HepG2 (cell line): ENCODE results near the gene RNASE9. TPM values are rescaled to one million over a fixed set of nuclear protein-coding genes. Genes with fewer than 3 reads are reported as not detected.

Experiments
- ATAC-seq: fragments of 200-7000 bp; cut with Tn5 transposase; 3 replicates; pipeline ENCODE4 v1.9.1; 2020; ENCODE audit warnings: mild to moderate bottlenecking, moderate library complexity
- BruUV-seq: library from RNA; stranded (reverse); fragments of 400-500 nt; replicated peaks from 2 replicates; lab custom pipeline; 2021; lab: Mats Ljungman, UMichigan
- CTCF ChIA-PET: fragments of 300-600 bp; formaldehyde crosslinking; extraction: SDS; loops from one replicate; lab custom pipeline; 2021; ENCODE audit warnings: low total read pairs, inconsistent platforms, low intra/inter-chr PET ratio; lab: Yijun Ruan, JAX
- POLR2A ChIA-PET: fragments of 350-600 bp; sonication (Branson Sonifier 250); formaldehyde crosslinking; loops from one replicate; lab custom pipeline; 2020; ENCODE audit warnings: antibody characterized with exemption, inconsistent platforms; lab: Yijun Ruan, JAX
- DNase-seq: peaks from one replicate; pipeline ENCODE4 v3.0.0-alpha.2; 2015; ENCODE audit warnings: low spot score
- FAIRE-seq: peaks from 3 replicates; lab custom pipeline; 2011; peaks lifted over from hg19 to GRCh38; lab: Jason Lieb, UNC
- H2AFZ ChIP-seq: one replicate; pipeline ENCODE4 v1.6.1; 2011; ENCODE audit warnings: low read length, inconsistent platforms
- H3K27ac ChIP-seq: fragments of 300-600 bp; 3 replicates; pipeline ENCODE4 v1.8.0; 2011; ENCODE audit warnings: mixed run types, mild to moderate bottlenecking, mixed read lengths, low read length, inconsistent platforms; ENCODE audit not compliant: insufficient read depth; ENCODE audit errors: extremely low read length
- H3K27me3 ChIP-seq, 2 experiments: fragments of 200-600 bp in 1 of 2; 2 replicates in 1 of 2; 3 replicates in 1 of 2; pipeline versions ENCODE4 v1.6.0 to v1.8.0; 2011; ENCODE audit warnings: low read length in 2 of 2, mild to moderate bottlenecking in 2 of 2, moderate library complexity in 2 of 2, inconsistent platforms in 1 of 2; ENCODE audit not compliant: insufficient read depth in 2 of 2, control insufficient read depth in 1 of 2
- H3K36me3 ChIP-seq, 2 experiments: fragments of 200-600 bp in 1 of 2; replicated peaks in 1 of 2; 2 replicates in 1 of 2; 3 replicates in 1 of 2; pipeline versions ENCODE4 v1.5.1 to v1.8.0; 2011; ENCODE audit warnings: low read length in 2 of 2, inconsistent platforms in 1 of 2; ENCODE audit not compliant: insufficient read depth in 2 of 2, control insufficient read depth in 1 of 2
- H3K4me1 ChIP-seq: 2 replicates; pipeline ENCODE4 v1.5.1; 2012; ENCODE audit warnings: low read length, inconsistent platforms; ENCODE audit not compliant: insufficient read depth
- H3K4me2 ChIP-seq: 2 replicates; pipeline ENCODE4 v1.6.0; 2011; ENCODE audit warnings: low read depth, low read length, inconsistent platforms
- H3K4me3 ChIP-seq, 3 experiments: fragments of 200-600 bp in 1 of 3; sonication (generic), shearing (Covaris generic) in 1 of 3; replicated peaks in 1 of 3; 2 replicates each; pipeline ENCODE4 v1.5.1; 2011 to 2016; ENCODE audit warnings: low read length in 3 of 3, inconsistent platforms in 2 of 3, low read depth in 2 of 3, mild to moderate bottlenecking in 2 of 3, control low read depth in 1 of 3, mixed read lengths in 1 of 3; ENCODE audit not compliant: insufficient read depth in 1 of 3
- H3K79me2 ChIP-seq: one replicate; pipeline ENCODE4 v1.6.1; 2011; ENCODE audit warnings: low read length, inconsistent platforms; ENCODE audit not compliant: insufficient read depth
- H3K9ac ChIP-seq: 2 replicates; pipeline ENCODE4 v1.6.0; 2011; ENCODE audit warnings: mild to moderate bottlenecking, low read depth, low read length, inconsistent platforms; ENCODE audit not compliant: insufficient read depth
- H3K9me3 ChIP-seq: 2 replicates; pipeline ENCODE4 v1.5.1; 2012; ENCODE audit warnings: mild to moderate bottlenecking, low read length
- H4K20me1 ChIP-seq: 2 replicates; pipeline ENCODE4 v1.6.0; 2011; ENCODE audit warnings: inconsistent platforms, mild to moderate bottlenecking, low read length, moderate library complexity; ENCODE audit not compliant: insufficient read depth
- HNRNPK ChIP-seq: fragments of 200-400 bp; formaldehyde crosslinking; IDR thresholded peaks from 2 replicates; pipeline ENCODE4 v1.6.1; 2018; ENCODE audit warnings: low read length, low read depth, moderate library complexity, mild to moderate bottlenecking; ENCODE audit not compliant: poor library complexity, severe bottlenecking
- HNRNPUL1 ChIP-seq: fragments of 200-400 bp; formaldehyde crosslinking; IDR thresholded peaks from 2 replicates; pipeline ENCODE4 v1.6.1; 2017; ENCODE audit warnings: low read depth, mild to moderate bottlenecking, low read length, moderate library complexity
- IRF2 ChIP-seq: IDR thresholded peaks from 2 replicates; pipeline ENCODE4 v1.6.1; 2018; ENCODE audit warnings: missing genetic modification reagents, missing compliant biosample characterization
- KDM2A ChIP-seq: sonication (generic); formaldehyde crosslinking; IDR thresholded peaks from 2 replicates; pipeline ENCODE4 v1.4.0; 2020; ENCODE audit warnings: low read depth, missing genetic modification reagents, borderline replicate concordance
- MAFK ChIP-seq, 2 experiments: IDR thresholded peaks in 1 of 2; conservative IDR thresholded peaks in 1 of 2; 2 replicates each; pipeline ENCODE4 v1.6.1; 2011; ENCODE audit warnings: improper control_type of control experiment in 2 of 2, low read length in 2 of 2
- PRPF4 ChIP-seq: fragments of 200-400 bp; formaldehyde crosslinking; IDR thresholded peaks from 2 replicates; pipeline ENCODE4 v1.6.1; 2016; ENCODE audit warnings: low read length, low read depth; ENCODE audit not compliant: poor library complexity, severe bottlenecking
- TOPORS ChIP-seq: sonication (generic); formaldehyde crosslinking; IDR thresholded peaks from 2 replicates; pipeline ENCODE4 v1.8.0; 2023; ENCODE audit warnings: mild to moderate bottlenecking, missing genetic modification reagents
- TSC22D2 ChIP-seq: sonication (generic); formaldehyde crosslinking; IDR thresholded peaks from 2 replicates; pipeline ENCODE4 v1.5.1; 2020; ENCODE audit warnings: missing genetic modification reagents, mild to moderate bottlenecking, borderline replicate concordance
- ZC3H4 ChIP-seq: sonication (generic); formaldehyde crosslinking; IDR thresholded peaks from 2 replicates; pipeline ENCODE4 v1.4.0; 2020; ENCODE audit warnings: missing genetic modification reagents, borderline replicate concordance
- WGBS: methylation state at CpG from one replicate; pipeline ENCODE4 v1.1.6; 2017; ENCODE audit warnings: low lambda C conversion rate; 5-methylcytosine and 5-hydroxymethylcytosine counted together
- in situ Hi-C: cut with HindIII; loops from 2 replicates; pipeline ENCODE4 v1.10.0; 2017; ENCODE audit warnings: low pct_unique_long_range_greater_than_20kb; ENCODE audit not compliant: extremely low pct_ligation_motif_present
- intact Hi-C: fragments of 100-400 bp; cut with micrococcal nuclease; formaldehyde crosslinking; loops from one replicate; pipeline ENCODE4 v1.10.0; 2022; ENCODE audit not compliant: unreplicated experiment
- polyA plus RNA-seq, 8 experiments: library from polyadenylated mRNA; depleted of rRNA in 3 of 8; stranded (reverse) in 7 of 8; unstranded in 1 of 8; fragments of >200 nt; fragmentation: Illumina TruSeq in 4 of 8; extraction: Trizol in 4 of 8; gene quantifications; 2 replicates each; pipeline versions ENCODE4 v1.2.1 to v1.2.3, GENCODE V29; 2011 to 2016; ENCODE audit warnings: low read depth in 4 of 8, missing spikeins in 1 of 8, mixed read lengths in 1 of 8; ENCODE audit not compliant: insufficient read depth in 1 of 8
- total RNA-seq, 5 experiments: library from RNA; depleted of rRNA; stranded (reverse); fragments of >200 nt; fragmentation: Illumina TruSeq; extraction: Trizol; gene quantifications; 2 replicates each; pipeline ENCODE4 v1.2.3, GENCODE V29; 2016; ENCODE audit warnings: low read depth in 1 of 5
- TF ChIP-seq, protein P1 (sequence below): sonication (generic); formaldehyde crosslinking; IDR thresholded peaks from 2 replicates; pipeline ENCODE4 v1.4.0; 2020; ENCODE audit warnings: missing genetic modification reagents, borderline replicate concordance
- TF ChIP-seq, protein P2 (sequence below): sonication (generic); formaldehyde crosslinking; IDR thresholded peaks from 2 replicates; pipeline ENCODE4 v1.8.0; 2022; ENCODE audit warnings: missing genetic modification reagents, mild to moderate bottlenecking, moderate library complexity, borderline replicate concordance
- TF ChIP-seq, protein P3 (sequence below): sonication (generic); formaldehyde crosslinking; IDR thresholded peaks from 2 replicates; pipeline ENCODE4 v1.5.1; 2020; ENCODE audit warnings: mild to moderate bottlenecking, missing genetic modification reagents, moderate library complexity

Gene RNASE9
- total and polyA plus RNA-seq, 2 of the 13 experiments (the other 11 are each of a cell fraction or from before 2014, with no cell fraction given): not detected

DNA sequence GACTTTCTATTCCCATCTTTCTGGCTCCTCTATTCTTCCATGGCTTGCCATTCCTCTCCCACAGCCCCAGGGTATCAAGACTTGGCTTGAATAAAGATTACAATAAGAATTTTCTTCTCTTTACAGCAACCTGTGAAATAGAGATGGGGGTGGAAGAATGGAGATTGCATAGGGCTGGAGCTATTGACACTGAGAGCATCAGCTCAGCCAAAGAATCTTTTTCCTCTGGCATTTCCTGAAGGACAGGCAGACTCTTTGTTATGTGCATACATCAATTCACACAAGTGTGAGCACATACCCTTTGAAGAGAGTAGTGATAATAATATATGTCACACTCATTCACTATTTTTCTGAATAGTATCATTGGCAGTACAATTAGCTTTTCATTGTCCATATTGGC is 22.3 kb upstream of the RNASE9 start (continued):
- TF ChIP-seq, protein P1, sequence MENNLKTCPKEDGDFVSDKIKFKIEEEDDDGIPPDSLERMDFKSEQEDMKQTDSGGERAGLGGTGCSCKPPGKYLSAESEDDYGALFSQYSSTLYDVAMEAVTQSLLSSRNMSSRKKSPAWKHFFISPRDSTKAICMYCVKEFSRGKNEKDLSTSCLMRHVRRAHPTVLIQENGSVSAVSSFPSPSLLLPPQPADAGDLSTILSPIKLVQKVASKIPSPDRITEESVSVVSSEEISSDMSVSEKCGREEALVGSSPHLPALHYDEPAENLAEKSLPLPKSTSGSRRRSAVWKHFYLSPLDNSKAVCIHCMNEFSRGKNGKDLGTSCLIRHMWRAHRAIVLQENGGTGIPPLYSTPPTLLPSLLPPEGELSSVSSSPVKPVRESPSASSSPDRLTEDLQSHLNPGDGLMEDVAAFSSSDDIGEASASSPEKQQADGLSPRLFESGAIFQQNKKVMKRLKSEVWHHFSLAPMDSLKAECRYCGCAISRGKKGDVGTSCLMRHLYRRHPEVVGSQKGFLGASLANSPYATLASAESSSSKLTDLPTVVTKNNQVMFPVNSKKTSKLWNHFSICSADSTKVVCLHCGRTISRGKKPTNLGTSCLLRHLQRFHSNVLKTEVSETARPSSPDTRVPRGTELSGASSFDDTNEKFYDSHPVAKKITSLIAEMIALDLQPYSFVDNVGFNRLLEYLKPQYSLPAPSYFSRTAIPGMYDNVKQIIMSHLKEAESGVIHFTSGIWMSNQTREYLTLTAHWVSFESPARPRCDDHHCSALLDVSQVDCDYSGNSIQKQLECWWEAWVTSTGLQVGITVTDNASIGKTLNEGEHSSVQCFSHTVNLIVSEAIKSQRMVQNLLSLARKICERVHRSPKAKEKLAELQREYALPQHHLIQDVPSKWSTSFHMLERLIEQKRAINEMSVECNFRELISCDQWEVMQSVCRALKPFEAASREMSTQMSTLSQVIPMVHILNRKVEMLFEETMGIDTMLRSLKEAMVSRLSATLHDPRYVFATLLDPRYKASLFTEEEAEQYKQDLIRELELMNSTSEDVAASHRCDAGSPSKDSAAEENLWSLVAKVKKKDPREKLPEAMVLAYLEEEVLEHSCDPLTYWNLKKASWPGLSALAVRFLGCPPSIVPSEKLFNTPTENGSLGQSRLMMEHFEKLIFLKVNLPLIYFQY (CRISPR knock-in tag): no peak
- TF ChIP-seq TOPORS (CRISPR knock-in tag) (no peak), HNRNPK (no peak), TSC22D2 (CRISPR knock-in tag) (no peak)

DNA sequence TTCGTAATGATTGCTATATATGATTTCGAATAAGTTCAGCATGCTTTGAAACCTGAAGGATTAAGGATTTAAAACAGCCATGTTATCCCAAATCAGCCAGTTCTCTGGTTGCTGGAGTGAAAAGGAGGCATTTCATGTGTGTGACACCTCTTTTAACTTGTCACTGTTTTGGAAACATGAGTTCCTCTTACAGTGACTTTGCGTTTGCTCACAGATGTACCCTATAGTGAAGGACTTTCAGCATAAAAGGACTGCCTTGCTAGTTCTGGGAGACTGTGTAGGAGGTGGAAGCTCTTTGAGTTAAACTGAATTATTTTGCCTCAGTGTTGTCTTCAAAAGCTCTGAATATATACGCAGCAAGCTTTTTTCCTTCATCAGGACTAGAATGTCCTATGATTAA is 19.4 kb upstream of the RNASE9 start:
- no peaks in the 10 kb centered on the region for H3K79me2 ChIP-seq
- no peak for ATAC-seq
- 23% methylated on average over 4 of the region's 4 CpGs for WGBS
- H3K36me3 ChIP-seq: no peaks in the 10 kb centered on the region
- intact Hi-C loops: no loop called here
- H3K9me3 ChIP-seq: no peaks in the 10 kb centered on the region
- H4K20me1 ChIP-seq: no peaks in the 10 kb centered on the region
- H3K4me2 ChIP-seq: no peak overlapping the region
- POLR2A ChIA-PET: no interaction called here
- no peak overlapping the region for H3K9ac ChIP-seq
- no peak for FAIRE-seq
- in situ Hi-C loops: no loop called here
- H3K4me1 ChIP-seq: no peaks in the 10 kb centered on the region
- H2AFZ ChIP-seq: no peak overlapping the region
- no peak for DNase-seq
- CTCF ChIA-PET: no interaction called here
- BruUV-seq: no TSS peak
- H3K4me3 ChIP-seq: no peak overlapping the region
- H3K27ac ChIP-seq: no peak overlapping the region
- H3K27me3 ChIP-seq: peaks cover 0 to 2% of the 10 kb centered on the region in 2 experiments; a peak in 2 of 5 replicates
- TF ChIP-seq PRPF4 (no peak), MAFK (conservative IDR thresholded peaks at IDR 0.05 in 1 of 2, IDR thresholded peaks at IDR 0.05 in 1 of 2; ENCODE audit: low read length in 2 of 2) (no peak), KDM2A (no peak), IRF2 (no peak), HNRNPUL1 (no peak), ZC3H4 (CRISPR knock-in tag) (no peak)
- TF ChIP-seq, protein P2, sequence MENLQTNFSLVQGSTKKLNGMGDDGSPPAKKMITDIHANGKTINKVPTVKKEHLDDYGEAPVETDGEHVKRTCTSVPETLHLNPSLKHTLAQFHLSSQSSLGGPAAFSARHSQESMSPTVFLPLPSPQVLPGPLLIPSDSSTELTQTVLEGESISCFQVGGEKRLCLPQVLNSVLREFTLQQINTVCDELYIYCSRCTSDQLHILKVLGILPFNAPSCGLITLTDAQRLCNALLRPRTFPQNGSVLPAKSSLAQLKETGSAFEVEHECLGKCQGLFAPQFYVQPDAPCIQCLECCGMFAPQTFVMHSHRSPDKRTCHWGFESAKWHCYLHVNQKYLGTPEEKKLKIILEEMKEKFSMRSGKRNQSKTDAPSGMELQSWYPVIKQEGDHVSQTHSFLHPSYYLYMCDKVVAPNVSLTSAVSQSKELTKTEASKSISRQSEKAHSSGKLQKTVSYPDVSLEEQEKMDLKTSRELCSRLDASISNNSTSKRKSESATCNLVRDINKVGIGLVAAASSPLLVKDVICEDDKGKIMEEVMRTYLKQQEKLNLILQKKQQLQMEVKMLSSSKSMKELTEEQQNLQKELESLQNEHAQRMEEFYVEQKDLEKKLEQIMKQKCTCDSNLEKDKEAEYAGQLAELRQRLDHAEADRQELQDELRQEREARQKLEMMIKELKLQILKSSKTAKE: no peak
- TF ChIP-seq, protein P3, sequence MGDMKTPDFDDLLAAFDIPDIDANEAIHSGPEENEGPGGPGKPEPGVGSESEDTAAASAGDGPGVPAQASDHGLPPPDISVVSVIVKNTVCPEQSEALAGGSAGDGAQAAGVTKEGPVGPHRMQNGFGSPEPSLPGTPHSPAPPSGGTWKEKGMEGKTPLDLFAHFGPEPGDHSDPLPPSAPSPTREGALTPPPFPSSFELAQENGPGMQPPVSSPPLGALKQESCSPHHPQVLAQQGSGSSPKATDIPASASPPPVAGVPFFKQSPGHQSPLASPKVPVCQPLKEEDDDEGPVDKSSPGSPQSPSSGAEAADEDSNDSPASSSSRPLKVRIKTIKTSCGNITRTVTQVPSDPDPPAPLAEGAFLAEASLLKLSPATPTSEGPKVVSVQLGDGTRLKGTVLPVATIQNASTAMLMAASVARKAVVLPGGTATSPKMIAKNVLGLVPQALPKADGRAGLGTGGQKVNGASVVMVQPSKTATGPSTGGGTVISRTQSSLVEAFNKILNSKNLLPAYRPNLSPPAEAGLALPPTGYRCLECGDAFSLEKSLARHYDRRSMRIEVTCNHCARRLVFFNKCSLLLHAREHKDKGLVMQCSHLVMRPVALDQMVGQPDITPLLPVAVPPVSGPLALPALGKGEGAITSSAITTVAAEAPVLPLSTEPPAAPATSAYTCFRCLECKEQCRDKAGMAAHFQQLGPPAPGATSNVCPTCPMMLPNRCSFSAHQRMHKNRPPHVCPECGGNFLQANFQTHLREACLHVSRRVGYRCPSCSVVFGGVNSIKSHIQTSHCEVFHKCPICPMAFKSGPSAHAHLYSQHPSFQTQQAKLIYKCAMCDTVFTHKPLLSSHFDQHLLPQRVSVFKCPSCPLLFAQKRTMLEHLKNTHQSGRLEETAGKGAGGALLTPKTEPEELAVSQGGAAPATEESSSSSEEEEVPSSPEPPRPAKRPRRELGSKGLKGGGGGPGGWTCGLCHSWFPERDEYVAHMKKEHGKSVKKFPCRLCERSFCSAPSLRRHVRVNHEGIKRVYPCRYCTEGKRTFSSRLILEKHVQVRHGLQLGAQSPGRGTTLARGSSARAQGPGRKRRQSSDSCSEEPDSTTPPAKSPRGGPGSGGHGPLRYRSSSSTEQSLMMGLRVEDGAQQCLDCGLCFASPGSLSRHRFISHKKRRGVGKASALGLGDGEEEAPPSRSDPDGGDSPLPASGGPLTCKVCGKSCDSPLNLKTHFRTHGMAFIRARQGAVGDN (CRISPR knock-in tag): no peak
